Posterior vena cava (tissue), 2 donors: ENCODE data around the gene GMDS. TPM values are rescaled to one million over a fixed set of nuclear protein-coding genes. Genes with fewer than 3 reads are reported as not detected.

Experiments used
- DNase-seq: peaks from one replicate; pipeline ENCODE4 v3.0.0-alpha.2; 2020; ENCODE audit warnings: low spot score
- intact Hi-C, 2 donors: fragments of 100-400 bp; cut with DNase I; formaldehyde crosslinking; loops; one replicate each; pipeline versions ENCODE4 v1.14.1 to v1.14.2; 2022 to 2023
- total RNA-seq, 2 donors: library from RNA; stranded (reverse); fragmentation: NEBNext Ultra II Directional; extraction: Animal tissue kit (Norgen Biotek cat#: 25700); gene quantifications; one replicate each; pipeline ENCODE4 v1.2.1, GENCODE V29; 2021
- donor health status: DM: yes; HTN: yes; CAD: no.
- donor health status: DM: yes; HTN: yes; CAD: no.

GMDS gene
- total RNA-seq, 2 donors from 2014 or later: 14.9 to 20.1 TPM

GRCh38 chr6:2081155-2082138, 164.0 kb downstream of the GMDS start:
- intact Hi-C loops: no loop called here
- DNase-seq: no peak

GRCh38 chr6:2078888-2079287, 166.5 kb downstream of the GMDS start:
- intact Hi-C loops: no loop called here
- DNase-seq: no peak

GRCh38 chr6:2077826-2078225, 167.6 kb downstream of the GMDS start:
- DNase-seq: no peak
- intact Hi-C loops: no loop called here

GRCh38 chr6:2073476-2073875, 171.9 kb downstream of the GMDS start:
- intact Hi-C loops: no loop called here
- no peak for DNase-seq

- DNase-seq: no peak
Observed at GRCh38 chr6:2072453-2072852, 173.0 kb downstream of the GMDS start.

GRCh38 chr6:2063547-2063946, 181.9 kb downstream of the GMDS start:
- intact Hi-C loops: no loop called here
- no peak for DNase-seq

More at GRCh38 chr6:2072453-2072852, 173.0 kb downstream of the GMDS start:
- intact Hi-C loops: no loop called here

- DNase-seq: no peak
- intact Hi-C loops: no loop called here
Observed at GRCh38 chr6:2061880-2062279, 183.5 kb downstream of the GMDS start.

- no peak for DNase-seq
- intact Hi-C loops: no loop called here
Observed at GRCh38 chr6:2055911-2056310, 189.5 kb downstream of the GMDS start.

- intact Hi-C loops: no loop called here
- DNase-seq: no peak
Observed at GRCh38 chr6:2055143-2055542, 190.3 kb downstream of the GMDS start.

- intact Hi-C loops: no loop called here
- no peak for DNase-seq
Observed at GRCh38 chr6:2054516-2055067, 190.8 kb downstream of the GMDS start.

GRCh38 chr6:2053691-2054090, 191.7 kb downstream of the GMDS start:
- intact Hi-C loops: no loop called here
- no peak for DNase-seq

- intact Hi-C loops: no loop called here
- no peak for DNase-seq
Observed at GRCh38 chr6:2047855-2048254, 197.6 kb downstream of the GMDS start.

- intact Hi-C loops: no loop called here
- no peak for DNase-seq
Observed at GRCh38 chr6:2044192-2044591, 201.2 kb downstream of the GMDS start.

GRCh38 chr6:2042956-2043648, 202.3 kb downstream of the GMDS start:
- intact Hi-C loops: no loop called here
- no peak for DNase-seq

- intact Hi-C loops: no loop called here
- DNase-seq: no peak
Observed at GRCh38 chr6:2038092-2038491, 207.3 kb downstream of the GMDS start.

- no peak for DNase-seq
- intact Hi-C loops: no loop called here
Observed at GRCh38 chr6:2037237-2037926, 208.0 kb downstream of the GMDS start.

- no peak for DNase-seq
- intact Hi-C loops: no loop called here
Observed at GRCh38 chr6:2036710-2037023, 208.7 kb downstream of the GMDS start.

- no peak for DNase-seq
- intact Hi-C loops: no loop called here
Observed at GRCh38 chr6:2035826-2036709, 209.3 kb downstream of the GMDS start.

GRCh38 chr6:2035046-2035445, 210.4 kb downstream of the GMDS start:
- intact Hi-C loops: no loop called here

More at GRCh38 chr6:2035046-2035445, 210.4 kb downstream of the GMDS start:
- DNase-seq: no peak
